COLO668 (cell line): Measurements from ENCODE around the gene SUSD1.

Experiments used
- DNase-seq: peaks from one replicate; lab custom pipeline; 2025; ENCODE audit not compliant: unreplicated experiment; lab: John Stamatoyannopoulos, UW

SUSD1 gene

DNA sequence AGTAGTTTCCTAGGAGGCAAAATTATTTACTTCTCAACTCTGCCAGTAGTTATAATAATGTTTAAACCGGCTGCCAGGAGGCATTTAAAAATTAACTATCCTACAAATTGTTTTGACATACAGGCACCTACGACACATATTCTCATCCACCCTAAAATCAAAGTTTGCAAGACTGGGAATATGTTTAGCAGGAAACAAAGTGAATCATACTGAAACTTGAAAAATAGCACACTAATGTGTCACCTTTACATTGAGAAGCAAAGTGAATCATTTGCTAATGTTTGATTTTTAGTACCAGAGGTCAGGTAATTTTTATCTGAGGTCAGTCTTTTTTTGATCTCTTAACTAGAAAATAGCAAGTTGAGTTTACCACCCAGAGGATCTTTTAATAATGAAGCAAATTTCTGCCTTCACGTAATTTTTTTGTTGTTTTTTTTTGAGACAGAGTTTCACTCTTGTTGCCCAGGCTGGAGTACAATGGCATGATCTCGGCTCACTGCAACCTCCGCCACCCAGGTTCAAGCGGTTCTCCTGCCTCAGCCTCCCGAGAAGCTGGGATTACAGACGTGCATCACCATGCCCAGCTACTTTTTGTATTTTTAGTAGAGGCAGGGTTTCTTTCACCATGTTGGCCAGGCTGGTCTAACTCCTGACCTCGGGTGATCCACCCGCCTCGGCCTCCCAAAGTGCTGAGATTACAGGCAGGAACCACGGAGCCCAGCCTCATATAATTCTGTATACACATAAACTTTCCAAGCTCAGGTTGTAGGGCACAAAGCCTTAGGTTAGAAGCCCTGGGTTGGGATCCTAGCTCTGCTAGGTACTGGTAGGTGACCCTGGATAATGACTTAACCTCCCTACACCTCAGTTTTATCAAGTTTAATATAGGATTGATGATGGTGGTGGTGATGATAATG, 154.2 kb downstream of the SUSD1 start:
- DNase-seq: no peak

DNA sequence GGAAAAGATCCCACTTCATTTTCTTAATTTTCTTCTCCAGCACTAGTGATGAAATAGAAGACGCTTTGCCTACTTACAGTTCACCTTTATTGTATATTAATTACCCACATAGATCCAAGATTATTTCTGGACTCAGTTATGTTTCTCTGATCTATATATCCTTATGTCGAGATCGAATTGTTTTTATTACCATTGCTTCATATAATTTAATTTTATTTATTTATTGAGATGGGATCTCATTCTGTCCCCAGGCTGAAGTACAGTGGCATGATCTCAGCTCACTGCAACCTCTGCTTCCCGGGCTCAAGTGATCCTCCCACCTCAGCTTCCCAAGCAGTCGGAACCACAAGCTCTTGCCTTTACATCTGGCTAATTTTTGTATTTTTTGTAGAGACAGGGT, 157.2 kb downstream of the SUSD1 start:
- no peak for DNase-seq

DNA sequence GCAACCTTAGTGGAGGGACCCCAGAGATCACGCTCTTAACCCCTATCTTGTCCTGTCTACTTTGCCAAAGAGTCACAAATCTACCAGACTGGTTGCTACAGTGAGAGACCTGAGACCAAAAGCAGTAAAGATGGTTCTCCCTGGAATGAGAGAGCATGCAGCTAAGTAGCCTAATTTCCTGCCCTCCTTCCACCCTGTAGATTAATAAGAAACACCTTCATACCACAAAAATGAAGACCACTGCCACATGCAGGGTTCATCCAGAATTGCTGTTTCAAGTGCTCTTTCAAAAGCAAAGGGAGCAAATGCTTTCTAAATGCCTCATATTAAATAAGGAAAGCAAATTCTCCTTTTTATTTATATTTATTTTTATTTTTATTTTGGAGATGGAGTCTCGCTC, 159.4 kb downstream of the SUSD1 start:
- no peak for DNase-seq

DNA sequence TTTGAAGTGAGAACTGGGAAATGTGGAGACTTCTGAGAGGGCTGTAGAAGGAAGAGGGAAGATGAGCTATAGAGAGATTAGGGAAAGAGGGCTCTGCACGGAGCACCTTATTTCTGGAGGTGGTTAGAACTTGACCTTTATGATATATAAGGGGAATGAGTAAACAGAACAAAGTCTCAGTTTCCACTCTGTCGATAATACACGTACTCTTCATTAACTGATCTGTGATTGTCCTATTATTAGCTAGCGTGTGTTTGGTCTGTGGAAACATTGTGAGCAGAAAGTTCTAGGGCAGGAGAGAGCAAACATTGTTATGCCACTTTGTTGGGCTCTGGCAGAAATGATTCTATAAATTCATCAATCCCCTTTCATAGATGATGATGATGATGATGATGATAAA, 159.9 kb downstream of the SUSD1 start:
- no peak for DNase-seq

DNA sequence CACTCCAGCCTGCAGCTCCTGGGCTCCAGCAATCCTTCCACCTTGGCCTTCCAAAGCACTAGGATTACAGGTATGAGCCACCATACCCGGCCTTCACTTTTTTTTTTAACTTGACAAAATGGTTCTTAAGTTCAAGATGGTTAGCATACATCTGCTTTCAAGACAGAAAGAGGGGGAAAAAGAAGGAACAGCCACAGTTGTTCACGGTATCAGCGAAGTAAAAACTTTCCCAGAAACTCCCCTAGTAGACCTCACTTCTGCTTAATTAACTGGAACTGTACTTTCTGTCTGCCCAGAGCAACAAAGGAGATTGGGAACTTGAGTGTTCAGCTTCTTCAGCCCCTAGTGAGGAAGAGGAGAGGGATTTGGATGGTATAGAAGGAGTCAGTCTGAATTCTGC, 161.8 kb downstream of the SUSD1 start:
- no peak for DNase-seq

DNA sequence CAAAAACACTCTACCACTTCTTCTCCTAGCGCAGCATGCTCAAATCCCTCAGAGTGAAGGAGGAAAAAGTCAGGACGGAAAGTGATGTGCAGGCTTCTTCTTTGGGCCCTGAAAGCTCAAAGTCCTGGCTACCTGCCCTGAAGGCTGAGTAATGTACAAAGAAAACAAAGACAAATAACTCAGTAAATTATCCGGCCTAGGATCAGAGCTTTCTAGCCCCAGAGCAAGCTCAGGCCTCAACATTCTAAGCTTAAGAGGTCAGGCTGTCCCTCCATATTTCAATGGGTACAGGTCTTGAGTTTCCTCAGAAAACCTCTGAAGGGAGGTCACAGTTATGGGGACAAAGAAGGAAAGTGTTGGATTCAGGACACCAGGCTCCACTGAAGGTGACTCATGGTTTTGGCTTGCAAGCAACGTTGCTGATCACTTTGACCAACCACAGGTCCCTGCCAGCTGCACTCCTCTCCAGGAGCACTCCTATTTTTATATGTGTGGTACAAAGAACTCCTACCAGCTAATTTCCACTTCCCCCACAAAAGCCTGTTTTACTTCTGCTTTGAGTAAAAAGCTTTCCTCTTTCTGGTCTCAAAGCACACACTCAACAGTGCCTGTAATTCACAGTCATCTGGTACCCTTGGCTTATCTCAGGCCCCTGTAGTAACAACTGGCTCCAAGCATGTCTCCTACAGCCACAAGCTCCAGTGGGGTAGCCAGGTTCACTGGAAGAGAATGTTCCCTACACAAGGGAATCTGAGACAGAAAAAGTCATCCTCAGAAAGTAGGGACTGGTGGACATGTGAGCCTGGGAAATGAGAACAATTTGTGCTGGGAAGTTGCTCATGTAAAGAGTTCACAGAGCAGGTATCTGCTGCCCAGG, 162.8 kb downstream of the SUSD1 start:
- DNase-seq: no peak

DNA sequence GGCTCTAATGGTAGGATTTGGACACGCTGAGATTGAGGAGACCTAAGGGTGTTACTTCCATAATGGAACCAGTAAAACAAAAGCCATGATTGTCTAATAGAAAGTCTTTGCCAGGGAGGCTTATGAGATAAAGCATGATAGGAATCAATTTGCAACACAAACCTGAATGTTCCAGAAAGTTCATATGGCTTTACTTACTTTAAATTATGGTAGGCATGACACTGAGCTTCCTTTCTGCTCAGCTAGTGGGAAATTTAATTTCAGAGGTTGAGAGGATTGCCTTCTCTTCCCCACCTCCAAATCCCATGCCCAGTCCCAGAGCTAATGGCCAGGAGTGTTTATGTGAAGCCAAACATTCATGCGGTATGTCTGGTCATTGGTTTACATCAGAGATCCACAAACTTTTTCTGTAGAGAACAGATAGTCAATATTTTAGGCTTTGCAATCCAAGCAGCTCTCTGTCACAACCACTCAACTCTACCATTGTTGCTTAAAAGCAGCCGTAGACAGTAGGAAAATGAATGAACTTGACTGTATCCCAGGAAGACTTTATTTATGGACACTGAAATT, 164.0 kb downstream of the SUSD1 start:
- no peak for DNase-seq

DNA sequence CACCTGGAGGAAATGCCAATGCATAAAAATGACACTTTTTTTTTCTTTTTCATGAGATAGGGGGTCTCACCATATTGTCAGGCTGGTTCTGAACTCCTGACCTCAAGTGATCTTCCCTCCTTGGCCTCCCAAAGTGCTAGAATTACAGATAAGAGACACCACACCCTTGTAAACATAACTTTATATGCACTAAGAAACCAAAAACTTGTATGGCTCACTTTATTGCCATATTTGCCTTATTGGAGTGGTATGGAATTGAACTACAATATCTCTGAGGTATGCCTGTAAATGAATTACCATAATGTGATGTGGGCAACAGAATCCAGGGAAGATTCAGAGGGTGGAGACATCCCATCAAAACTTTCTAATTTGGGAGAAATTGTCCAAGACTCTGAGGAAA, 164.6 kb downstream of the SUSD1 start:
- DNase-seq: no peak

DNA sequence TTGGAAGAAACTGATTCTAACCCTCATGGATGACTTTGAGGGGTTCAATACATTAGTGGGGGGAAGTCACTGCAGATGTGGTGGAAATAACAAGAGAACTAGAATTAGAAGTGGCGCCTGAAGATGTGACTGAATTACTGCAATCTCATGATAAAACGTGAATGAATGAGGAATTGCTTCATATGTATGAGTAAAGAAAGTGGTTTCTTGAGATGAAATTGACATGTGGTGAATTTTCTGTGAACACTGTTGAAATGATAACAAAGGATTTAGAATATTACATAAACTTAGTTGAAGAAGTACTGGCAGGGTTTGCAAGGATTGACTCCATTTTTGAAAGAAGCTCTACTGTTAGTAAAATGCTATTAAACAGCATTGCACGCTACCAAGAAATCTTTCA, 165.4 kb downstream of the SUSD1 start:
- DNase-seq: no peak

DNA sequence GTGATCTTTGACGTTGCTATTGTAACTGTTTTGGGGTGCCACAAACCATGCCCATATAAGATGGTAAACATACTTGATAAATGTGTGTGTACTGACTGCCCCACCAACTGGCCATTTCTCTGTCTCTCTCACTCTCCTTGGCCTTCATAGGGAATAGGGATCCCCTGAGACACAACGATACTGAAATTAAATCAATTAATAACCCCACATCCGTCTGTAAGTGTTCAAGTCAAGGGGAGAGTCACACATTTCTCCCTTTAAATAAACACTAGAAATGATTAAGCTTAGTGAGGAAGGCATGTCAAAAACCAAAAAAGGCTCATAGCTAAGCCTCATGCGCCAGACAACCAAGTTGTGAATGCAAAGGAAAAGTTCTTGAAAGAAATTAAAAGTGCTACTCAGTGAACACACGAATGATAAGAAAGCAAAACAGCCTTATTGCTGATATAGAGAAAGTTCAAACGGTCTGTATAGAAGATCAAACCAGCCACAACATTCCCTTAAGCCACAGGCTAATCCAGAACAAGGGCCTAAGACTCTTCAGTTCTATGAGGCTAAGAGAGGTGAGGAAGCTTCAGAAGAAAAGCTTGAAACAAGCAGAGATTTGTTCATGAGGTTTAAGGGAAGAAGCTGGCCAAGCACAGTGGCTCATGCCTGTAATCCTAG, 167.4 kb downstream of the SUSD1 start:
- DNase-seq: no peak

DNA sequence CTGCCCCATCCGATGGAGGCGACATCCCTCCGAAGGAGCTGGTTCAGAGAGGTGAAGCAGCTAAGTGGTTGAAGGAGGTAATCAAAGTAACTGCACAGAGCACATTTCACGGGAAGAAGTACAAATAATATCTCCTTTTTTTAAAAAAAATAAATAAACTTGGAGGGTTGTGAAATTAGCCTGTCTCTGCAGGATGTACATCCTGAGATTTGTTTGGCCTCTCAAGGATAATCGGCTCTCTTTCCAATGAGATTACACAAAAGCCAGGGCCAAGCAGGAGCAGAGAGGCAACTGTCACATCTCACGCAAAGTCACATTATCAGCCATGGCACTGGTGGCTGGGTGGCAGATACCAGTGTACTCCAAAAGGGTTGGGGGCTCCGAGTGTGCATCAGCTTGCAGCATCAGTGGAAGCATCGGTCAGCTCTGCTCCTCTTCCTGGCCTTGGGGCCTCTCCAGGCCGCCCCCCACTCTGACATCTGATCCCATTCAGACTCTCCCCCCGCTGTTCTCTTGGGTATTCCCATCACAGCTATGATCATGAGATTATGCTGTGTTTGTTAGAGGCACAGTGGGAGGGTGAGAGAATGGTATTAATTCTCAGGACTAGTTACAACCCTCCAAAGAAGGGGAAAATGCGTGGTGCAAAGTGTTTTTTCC, 168.6 kb downstream of the SUSD1 start:
- DNase-seq: no peak

DNA sequence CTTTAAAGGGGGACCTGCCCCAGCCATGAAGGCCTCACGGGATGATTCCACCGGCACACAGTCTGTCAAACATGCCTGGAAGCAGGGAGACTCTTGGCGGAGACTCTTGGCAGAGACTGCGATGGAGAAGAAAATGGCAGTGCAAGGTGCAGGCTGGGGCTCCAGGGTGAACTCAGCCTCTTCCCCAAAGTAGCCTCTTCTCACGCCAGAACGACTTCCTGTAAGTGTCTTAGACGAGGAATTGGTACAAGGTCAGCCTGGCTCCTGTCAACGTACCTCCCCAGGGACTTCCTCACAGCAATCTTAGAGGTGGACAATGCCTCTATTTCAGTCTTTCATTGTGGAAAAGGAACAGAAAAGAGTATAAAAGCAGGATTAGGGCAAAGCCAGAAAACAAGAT, 169.2 kb downstream of the SUSD1 start:
- DNase-seq: no peak

DNA sequence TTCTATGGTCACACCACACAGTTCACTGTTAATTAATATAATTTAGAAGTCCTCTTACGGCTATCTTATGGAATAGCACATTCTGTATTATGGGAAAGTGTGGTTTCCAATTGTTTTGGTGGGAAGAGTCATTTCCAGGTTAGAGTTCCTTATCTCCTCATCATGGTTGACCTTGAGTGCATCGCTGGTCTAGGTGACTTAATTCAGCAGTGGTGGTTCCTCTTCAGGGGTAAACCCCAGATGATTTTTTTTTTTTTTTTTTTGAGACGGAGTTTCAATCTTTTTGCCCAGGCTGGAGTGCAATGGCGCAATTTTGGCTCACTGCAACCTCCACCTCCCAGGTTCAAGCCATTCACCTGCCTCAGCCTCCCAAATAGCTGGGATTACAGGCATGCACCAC, 171.6 kb downstream of the SUSD1 start:
- DNase-seq: no peak

DNA sequence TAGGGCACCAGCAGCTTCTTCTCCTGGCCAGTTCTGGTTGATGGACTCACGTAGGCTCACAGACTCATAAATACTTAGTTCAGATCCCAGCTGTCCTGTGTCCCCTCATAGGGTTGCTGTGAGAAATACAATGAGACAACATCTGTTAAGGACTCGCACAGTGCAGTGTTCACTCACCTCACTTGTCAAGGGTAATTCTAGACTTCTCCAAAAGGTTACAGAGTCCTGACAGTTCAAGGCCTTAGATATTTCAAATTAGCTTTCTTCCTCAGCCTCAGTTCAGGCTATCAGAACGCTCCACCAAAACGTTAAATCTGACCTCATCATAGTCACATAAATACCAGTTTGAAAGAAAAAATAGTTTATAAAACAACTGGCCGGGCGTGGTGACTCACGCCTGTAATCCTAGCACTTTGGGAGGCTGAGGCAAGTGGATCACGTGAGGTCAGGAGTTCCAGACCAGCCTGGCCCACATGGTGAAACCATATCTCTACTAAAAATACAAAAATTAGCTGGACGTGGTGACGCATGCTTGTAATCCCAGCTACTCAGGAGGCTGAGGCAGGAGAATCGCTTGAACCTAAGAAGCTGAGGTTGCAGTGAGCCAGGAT, 172.1 kb downstream of the SUSD1 start:
- no peak for DNase-seq

DNA sequence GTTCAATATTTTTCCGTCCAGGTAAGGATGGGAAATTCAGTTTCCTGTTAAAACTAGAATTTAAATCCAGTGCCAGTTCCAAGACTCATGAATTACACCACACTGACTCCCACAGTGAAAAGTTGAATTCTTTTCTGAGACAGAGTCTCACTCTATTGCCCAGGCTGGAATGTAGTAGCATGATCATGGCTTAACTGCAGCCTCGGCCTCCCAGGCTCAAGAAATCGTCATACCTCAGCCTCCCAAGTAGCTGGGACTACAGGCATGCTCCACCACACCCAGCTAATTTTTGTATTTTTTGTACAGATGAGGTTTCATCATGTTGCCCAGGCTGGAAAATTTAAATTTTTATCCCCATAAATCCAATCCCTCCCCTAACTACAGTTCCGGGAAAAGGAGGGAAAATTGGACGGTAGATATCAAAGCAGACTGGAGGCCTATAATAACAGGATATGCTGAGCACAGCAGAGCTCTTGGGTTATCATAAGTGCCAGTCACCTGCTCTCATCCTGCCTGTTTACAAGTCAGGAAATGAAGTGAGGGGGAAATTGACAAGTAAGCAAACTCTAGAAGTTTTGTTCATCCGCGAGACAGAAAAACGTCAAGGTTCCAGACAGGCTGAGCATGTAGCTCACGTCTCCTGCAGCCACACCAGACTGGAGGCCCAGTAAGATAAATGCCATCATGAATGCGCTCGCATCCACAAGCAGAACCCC, 172.8 kb downstream of the SUSD1 start:
- no peak for DNase-seq

DNA sequence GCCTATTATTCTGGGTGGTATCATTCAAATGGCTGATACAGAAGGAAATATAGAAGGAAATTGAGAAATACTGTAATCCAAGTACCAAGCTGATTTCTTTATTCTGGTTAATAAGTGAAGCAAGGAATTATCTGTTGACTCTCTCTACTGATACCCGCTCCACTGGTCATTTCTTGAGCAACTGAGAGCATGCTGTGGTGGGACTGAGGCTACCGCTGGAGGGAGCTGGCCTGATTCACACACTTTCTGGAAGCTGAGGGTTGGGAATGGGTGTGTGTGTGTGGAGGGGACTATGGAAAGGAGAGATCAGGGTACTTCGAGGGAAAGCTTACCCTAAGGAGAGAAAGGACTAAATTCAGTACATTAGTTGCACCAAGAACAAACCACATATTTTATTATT, 174.4 kb downstream of the SUSD1 start:
- DNase-seq: no peak

DNA sequence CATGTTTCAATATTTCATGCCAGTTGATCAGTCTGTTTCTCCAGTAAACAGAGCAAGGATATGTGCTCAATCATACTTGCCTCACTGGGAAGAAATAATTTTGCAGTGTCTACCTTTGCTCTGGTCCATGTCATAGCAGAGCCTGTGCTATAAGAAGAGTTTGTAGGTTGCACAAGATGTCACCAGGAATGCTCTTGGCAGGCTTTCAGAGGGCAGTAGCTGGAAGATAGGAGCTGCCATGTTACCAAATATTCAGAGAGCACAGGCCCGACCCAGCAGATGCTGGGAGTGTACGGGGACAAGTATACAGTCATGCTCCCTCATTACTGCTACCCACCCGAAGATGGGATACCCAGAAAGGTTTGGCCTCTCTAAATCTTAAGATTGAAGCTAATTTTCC, 175.8 kb downstream of the SUSD1 start:
- DNase-seq: no peak

DNA sequence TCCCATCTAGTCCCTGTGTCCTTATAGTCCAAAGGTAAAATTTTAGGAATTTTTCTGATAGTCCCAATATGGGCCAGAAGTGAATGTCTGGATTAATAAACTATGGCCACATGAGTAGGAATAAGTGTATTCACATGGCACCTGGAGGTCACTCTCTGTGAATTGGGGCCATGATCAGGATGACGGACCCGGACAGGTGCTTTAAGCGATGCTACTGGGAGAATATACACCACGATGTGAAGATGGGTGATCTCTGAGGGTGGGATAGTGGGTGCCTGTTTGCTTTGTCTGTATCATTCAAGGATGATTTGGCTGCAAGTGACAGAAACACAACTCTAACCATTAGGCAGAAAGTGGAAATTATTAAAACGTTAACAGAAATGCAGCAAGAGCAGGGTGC, 177.3 kb downstream of the SUSD1 start:
- no peak for DNase-seq

DNA sequence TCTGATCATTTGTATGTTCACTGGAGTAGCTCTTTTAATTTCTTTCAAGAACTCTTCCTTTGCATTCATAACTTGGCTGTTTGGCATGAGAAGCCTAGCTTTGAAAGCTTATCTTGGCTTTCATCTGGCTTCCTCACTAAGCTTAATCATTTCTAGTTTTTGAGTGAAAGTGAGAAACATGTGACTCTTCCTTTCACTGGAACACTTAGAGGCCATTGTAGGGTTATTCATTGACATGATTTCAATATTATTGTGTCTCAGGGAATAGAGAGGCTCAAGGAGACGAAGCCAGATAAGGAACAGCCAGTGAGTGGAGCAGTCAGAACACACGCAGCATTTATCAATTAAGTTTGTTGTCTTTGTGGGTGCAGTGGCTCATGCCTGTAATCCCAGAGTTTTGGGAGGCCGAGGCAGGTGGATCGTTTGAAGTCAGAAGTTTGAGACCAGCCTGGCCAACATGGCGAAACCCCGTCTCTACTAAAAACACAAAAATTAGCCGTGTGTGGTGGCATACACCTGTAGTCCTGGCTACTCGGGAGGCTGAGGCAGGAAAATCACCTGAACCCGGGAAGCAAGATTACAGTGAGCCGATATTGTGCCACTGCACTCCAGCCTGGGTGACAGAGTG, 180.2 kb downstream of the SUSD1 start:
- no peak for DNase-seq
